HG03432 (cell line): Measurements from ENCODE around the gene BNIPL.

ENCODE experiments used
- ATAC-seq: cut with Tn5 transposase; IDR thresholded peaks from one replicate; pipeline ENCODE4 v1.9.1; 2021; ENCODE audit warnings: mild to moderate bottlenecking, moderate library complexity; ENCODE audit not compliant: unreplicated experiment

BNIPL gene

DNA sequence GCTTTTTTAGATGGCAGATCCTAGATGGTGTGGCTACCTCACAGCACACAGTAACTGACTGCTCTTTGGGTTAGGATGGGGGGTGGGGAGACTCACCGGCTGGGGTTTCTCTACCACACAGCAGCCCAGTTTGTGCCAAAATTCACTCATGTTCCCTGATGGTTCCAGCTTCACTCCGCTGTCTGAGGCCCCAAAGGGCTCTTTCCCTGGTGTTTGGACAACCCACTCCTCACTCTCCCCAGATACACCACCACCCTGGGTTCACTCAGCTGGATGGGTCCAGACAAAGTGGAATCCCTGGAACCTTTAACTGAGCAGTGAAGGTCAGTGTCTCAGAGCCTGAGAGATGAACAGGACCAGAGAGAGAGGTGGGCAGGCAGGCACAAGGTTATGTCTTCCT lies 19.2 kb downstream of the BNIPL start:
- ATAC-seq: no peak

DNA sequence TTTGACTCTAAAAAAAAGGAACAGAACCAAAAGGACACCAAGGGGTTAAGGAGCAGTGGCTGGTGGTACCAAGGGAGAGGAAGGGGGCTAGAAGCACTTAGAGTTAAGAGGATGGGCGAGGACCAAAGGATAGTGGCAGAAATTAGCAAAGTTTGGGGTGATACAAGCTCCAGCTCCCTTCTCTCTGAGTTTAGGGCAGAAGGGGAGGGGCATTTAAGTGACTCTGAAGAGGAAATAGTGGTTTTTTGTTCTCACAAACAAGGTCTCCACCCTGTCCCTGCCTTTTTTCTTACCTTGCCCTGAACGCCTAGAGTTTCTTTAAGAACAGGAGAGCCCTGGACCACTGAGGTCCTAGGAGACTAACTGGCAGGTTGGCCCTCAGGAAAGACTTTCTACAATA lies 19.8 kb downstream of the BNIPL start:
- no peak for ATAC-seq

DNA sequence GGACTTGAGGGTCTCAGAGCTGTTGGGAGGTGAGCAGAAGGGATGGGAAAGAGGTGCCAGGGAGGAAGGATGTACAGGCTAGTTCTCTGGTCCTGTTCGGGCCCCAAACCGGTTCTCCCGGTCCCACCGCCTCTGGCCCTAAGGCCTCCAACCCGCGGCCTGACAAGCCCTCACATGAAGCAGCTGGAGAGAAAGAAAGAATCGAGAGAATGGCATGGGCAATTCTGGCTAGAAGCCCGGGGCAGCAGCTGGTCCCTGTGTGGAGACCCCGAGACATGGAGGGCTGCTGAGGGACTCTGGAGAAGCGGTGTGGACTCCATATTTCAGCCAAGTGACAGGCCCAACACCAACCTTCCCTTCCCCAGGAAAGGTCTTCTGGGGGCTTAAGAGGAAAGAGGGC lies 22.3 kb downstream of the BNIPL start:
- no peak for ATAC-seq

DNA sequence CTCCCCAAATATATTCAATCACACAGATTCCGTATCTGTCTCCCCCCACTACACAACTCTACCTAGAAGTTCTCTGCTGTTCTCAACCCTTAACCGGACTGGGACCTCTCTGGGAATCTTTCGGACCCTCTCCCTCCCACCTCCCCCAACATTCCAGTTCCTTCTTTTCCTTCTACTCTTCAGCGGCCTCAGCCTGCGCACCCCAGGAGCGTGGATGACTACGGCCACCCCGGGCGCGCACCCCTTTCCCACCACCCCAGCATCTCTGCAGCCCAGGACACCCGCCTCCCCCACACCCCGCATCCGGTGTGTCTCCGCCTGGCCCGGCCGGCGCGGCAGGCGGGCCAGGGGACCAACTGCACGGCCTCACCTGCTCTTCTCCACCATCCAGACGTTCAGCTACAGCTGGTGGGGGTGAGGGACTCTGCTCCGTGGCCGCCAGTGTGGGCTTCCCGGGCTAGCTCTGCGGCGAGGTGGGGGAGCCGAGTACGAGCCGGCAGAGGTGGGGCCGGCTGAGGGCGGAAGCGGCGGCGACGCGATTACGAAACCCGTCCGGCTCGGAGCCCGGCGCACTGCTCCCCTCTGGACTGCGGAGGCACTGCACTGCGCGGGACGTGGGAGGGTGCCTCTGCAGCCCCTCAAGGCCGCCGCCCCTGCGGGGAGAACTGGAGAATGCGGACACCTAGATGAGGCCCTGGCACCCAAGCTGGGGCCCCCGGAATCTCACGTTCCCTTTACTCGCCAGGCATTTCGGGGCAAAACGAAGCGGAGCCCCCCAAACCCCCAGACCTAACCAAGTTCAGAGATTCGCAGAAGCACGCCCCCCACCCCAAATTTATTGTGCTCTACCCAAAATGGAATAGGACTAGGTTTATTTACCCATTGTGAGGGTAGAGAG lies 23.0 kb downstream of the BNIPL start, which contains the start of gene CDC42SE1:
CDC42SE1 (minus strand) TSS at position 514 of the 898 bp plus-strand sequence. CDS start 3,892 bp downstream, outside the sequence.
- ATAC-seq: peak; percentile 86

DNA sequence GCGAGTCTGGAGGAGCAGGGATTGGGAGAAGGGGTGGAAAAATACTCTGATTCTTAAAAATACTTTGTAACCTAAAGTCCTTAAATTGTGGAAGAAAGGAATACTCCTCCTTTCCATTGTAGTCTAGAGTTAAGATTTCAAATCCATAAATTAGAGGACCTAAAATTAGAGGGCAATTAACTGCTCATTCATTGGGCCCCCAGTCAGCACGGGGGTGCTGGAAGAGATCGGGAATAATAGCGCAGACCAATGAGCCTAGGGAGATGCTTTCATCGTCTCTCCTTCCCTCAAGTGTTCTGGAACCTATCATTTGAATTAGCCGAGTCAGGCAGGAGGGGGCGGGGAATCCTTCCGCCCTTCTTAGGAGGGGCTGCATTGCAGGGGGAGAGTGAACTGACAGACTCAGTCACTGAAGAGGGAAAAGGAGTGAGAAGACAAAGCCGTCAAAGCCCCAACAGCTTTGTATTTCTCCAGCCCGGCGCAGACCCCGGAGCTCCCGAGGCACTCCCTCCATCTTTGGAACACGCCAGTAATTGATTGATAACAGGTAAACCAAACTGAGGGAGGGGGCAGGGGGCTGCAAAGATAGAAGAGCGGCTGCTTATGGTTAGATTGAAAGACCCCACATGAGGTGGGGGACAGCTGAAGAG lies 23.7 kb downstream of the BNIPL start, which contains the start of gene MLLT11:
MLLT11 (plus strand) TSS at position 391 of the 650 bp plus-strand sequence. CDS start 6,828 bp downstream, outside the sequence.
- no peak for ATAC-seq

DNA sequence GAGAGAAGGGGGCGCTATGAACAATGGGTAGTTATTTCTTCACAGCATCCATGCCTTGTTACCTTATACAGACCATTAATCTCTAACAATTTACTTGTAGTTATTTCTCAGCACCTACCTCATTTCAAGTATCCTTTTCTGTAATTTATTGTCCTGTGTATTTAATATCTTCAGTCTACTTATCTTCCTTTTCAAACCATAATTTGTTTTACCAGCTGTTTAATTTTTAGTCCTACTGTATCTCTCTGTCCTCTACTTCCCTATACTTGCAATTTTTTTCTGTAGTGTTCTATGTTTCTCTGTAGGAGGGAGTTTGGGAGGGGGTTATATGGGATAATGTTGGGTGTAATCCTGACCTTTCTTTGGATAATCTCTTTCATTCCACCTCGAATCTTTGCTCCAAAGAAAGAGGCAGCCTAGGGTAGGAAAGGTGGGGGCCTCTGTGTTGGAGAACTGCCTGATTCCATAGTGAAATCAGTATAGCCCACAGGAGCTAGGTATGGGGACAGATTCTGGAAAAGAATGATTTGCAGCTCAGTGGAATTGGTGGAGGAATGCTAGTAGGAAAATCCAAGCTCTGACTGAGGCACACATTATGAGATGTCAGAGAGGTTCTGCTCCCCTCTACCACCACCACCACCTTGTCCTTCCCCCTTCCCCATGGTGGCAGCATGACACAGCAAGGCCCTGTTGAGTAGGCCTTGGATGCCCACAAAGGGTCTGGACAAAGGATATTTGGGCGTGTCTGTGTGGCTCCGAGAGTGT lies 24.5 kb downstream of the BNIPL start:
- ATAC-seq: no peak

DNA sequence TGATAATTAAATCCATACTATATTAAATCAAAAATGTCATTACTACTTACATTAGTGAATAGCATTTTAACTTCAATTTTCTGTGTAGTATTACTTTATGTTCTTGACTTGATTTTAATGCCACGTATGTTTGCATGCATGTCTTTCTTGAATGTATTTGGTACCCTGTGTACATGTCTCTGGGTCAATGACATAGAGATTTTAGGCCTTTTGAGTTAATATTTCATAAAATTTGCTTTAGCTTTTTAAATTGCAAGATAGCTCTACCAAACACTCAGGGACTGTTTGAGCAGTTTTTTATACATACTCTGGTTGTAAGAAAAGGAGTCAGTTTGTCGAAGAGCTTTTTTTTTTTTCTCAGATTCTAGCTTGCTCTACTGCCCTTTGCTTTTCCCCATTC lies 25.3 kb downstream of the BNIPL start:
- ATAC-seq: no peak

DNA sequence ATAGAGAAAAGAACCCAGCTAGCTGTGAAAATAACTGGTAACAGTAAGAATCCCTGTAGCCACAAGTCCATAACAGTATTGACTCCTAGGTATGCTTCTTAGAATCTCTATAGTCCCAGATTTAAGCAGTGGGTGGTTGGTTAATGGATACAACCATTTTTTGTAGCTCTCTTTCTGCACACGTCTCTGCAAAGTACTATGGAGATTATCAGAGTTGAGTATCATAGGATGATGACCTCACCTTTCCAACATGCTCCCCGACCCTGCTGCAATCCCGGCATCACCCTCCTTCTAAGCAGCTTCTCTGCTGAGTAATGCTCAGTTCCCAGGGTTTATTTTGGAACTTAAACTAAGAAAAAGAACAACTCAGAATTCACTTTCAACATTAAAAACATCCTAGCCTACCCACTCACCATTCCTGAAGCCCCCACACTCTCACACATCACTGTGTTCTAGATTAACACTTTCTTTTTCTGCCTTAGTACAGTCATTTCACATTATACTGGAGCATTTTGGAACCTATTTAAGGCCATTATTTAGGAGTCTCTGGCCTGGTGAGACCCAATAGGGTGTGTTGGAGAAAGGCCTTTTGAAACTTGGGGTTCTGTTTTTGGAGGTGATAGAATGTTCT lies 26.5 kb downstream of the BNIPL start:
- no peak for ATAC-seq

DNA sequence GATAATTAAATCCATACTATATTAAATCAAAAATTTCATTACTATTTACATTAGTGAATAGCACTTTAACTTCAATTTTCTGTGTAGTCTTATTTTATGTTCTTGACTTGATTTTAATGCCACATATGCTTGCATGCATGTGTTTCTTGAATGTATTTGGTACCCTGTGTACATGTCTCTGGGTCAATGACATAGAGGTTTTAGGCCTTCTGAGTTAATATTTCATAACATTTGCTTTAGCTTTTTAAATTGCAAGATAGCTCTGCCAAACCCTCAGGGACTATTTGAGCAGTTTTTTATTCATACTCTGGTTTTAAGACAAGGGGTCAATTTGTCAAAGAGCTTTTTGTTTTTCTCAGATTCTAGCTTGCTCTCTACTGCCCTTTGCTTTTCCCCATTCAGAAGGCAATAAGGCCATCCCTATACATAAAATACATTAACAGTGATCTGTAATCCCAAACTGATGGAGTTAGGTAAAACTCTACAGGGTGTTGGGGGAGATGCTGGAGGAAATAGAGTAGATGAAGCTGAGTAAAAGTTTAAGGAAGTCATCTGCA lies 28.8 kb downstream of the BNIPL start:
- ATAC-seq: no peak

DNA sequence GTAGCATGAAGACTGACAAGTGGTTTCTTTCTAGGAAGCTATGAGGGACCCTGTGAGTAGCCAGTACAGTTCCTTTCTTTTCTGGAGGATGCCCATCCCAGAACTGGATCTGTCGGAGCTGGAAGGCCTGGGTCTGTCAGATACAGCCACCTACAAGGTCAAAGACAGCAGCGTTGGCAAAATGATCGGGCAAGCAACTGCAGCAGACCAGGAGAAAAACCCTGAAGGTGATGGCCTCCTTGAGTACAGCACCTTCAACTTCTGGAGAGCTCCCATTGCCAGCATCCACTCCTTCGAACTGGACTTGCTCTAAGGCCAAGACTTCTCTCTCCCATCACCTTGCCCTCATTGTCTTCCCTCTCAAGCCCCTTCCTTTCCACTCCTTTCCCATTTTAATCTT lies 30.8 kb downstream of the BNIPL start:
- ATAC-seq: no peak

DNA sequence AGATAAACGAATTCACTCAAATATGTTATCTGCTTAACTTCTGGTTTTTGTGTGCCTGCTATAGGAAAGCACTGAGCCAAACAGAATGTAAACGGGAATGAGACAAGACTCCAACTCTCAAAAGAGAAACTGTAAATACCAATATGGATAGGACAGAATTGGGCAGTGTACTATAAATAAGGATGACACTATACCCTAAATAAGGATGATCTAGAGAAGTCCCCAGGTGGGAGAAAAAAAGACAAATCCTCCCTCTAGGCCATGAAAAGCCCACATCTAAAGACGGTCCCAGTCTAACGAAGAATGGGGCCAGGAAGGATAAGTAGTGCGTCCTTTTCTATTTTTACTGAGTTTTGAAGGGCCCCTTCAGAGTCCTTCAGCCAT lies 32.7 kb downstream of the BNIPL start:
- ATAC-seq: no peak

DNA sequence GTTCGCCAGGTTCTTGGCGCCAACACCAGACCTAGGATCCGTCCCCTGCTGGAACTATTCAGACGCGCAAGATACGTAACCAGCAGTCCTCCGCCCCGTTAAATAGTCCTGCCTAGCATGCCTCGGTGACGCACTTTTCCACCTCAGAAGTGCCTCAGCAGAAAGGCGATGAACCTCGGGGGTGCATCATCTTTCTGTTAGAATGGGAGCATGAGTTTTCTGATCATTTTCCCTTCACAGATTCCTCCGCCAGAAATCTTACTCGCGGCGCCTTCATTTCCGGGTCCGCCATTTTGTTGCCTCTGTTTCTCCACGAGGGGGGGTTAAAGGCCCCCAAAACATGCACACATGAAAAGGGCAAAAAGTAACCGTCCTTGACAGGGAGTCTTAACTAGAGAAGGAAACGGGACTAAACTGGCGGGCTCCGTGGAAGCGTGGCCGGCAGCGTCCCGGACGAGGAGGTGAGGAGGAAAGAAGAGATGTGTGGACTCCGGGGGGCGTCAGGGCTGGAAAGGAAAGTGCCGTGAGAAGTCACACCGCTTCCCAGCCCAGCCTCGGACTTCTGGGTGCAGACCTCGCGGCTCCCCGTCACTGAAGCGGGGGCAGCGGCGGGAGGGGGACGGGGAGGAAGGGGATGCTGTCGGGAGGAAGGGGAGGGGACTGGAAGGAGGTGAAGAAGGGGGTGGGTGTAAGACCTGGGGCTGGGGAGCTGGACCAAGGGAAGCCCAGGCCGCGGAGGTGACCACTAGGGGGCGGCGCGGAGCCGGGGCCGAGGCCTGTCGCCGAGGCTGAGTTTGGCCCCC lies 34.3 kb downstream of the BNIPL start, which contains the start of gene GABPB2:
GABPB2 (plus strand) TSS at position 288 of the 803 bp plus-strand sequence. CDS start 17,429 bp downstream, outside the sequence.
- peak; percentile 84 for ATAC-seq

DNA sequence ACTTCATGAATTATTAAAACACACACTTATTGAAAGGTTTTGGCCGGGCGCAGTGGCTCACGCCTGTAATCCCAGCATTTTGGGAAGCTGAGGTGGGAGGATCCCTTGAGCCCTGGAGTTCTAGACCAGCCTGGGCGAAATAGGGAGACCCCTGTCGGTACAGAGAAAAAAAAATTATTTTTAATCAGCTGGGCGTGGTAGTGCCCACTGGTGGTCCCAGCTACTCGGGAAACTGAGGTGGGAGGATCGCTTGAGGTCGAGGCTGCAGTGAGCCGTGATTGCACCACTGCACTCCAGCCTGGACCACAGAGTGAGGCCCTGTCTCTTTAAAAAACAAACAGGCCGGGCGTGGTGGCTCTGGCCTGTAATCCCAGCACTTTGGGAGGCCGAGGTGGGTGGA lies 35.8 kb downstream of the BNIPL start:
- ATAC-seq: no peak

DNA sequence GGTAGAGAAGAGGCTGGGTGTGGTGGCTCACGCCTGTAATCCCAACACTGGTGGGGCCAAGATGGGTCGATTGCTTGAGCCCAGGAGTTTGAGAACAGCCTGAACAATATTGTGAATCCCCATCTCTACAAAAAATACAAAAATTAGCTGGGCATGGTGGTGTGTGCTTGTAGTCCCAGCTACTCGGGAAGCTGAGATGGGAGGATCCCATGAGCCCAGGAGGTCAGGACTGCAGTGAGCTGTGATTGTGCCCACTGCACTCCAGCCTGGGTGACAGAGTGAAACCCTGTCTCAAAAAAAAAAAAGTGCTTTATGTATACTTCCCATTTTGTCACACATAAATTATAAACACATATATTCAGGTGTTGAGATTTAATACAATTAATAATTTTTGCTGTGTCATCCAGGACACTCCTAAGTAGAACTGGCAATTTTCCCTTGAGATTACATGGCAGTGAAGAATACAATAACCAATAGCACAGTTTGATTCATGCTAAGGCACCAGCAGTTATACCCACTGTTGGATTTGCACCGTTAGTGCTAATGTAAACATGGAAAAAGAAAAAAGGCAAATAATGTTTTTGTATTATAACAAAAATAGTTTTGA lies 49.7 kb downstream of the BNIPL start:
- no peak for ATAC-seq
